ACHN (cell line): ENCODE results near the gene RGS3.
A peak's percentile ranks its signal among the peaks of the same experiment; 100 is the strongest.

Experiments used
- DNase-seq: peaks from one replicate; pipeline ENCODE4 v3.0.0-alpha.2; 2015
- in situ Hi-C: cut with HindIII; loops from 2 replicates; pipeline ENCODE4 v1.10.0; 2017; ENCODE audit warnings: low sequenced_read_pairs, low pct_ligation_motif_present, low pct_unique_long_range_greater_than_20kb

Gene RGS3

DNA sequence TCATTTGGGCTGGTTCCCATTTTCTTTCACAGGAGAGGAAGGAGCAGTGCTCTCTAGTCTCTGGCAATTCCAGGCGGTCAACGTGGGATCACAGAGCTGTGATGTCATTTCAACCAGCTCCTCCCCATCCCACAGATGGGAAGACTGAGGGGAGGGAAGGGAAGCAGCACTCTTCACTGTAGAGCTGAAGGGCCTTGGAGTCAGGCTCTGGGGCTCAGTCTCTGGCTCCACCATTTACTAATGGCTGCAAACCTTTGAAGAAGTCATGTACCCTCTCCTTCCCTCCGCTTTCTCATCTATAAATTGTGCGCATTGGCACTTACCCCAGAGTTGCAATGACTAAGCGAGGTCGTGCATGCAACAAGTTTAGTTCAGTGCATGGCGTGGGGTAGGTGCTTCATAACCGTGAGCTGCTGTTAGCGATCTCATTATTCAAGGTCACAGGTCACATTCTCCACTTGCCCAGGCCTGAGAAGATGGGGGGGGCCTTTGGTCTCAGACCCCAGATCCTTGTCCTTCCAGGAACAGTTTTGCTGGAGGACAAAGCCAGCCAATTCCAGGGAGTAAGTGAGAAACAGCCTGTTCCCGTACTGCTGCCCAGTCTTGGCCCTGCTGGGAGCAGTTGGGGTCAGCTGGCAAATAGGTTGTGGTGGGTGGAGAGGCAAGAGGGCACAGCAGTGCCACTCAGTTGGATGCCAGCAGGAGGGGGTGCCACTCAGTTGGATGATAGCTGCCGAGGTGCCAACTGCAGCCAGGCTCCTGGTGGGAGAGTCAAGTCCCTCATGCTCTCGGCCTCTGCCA lies 136.7 kb downstream of the RGS3 start:
- in situ Hi-C loops, result no loop called here
- DNase-seq, result no peak

DNA sequence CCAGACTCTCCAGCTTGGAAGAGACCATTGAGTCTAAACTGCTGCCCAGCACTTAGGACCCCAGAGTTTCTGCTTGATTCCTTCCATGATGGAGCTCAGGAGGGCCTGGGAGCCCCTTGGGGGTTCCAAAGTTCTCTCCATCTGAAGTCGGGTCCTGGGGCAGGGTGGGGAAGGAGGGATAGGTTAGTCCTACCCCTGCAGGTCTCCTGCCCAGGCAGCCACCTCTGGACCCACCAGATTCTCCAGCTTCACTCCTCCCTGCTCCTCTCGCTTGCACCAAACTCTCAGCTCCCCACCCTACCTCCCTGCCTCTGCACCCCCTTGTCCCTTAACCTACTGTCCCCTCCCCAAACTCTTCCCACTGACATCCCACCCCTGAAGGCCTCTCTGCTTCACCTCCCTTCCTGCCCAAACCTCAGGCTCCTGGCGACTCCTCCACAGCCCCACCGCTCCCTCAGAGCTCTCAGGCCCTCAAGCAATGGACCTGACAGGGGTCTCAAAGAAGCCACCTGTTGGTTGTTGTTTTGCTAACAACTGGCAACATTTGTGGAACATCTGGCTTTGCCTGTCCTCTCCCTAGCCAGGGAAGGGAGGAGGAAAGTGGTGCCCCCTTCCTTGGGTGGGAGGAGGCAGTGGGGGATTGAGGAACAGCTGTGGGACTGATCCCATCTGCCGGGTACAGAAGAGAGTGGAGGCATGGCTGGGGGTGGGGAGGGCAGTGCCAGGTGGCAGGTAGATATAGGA lies 137.5 kb downstream of the RGS3 start:
- no peak for DNase-seq
- in situ Hi-C loops, result no loop called here

DNA sequence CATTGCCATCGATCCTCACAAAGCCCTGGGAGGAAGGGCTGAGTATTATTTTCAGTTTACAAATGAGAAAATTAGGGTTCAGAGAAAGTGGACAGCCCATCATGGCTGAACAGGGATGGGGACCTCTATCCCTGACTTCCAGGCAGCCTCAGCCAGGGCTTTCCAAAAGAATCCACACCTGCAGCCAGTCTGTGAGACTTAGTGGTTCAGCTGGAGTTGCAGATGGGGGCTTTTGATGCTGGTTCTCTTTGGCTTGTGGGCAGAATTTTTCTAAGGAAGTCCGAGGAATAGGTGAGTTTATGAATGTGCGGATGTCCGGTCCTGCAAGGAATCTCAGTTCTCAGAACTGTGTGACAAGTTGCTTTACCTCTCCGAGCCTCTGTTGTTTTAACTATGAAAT lies 138.1 kb downstream of the RGS3 start:
- in situ Hi-C loops, result no loop called here
- no peak for DNase-seq

DNA sequence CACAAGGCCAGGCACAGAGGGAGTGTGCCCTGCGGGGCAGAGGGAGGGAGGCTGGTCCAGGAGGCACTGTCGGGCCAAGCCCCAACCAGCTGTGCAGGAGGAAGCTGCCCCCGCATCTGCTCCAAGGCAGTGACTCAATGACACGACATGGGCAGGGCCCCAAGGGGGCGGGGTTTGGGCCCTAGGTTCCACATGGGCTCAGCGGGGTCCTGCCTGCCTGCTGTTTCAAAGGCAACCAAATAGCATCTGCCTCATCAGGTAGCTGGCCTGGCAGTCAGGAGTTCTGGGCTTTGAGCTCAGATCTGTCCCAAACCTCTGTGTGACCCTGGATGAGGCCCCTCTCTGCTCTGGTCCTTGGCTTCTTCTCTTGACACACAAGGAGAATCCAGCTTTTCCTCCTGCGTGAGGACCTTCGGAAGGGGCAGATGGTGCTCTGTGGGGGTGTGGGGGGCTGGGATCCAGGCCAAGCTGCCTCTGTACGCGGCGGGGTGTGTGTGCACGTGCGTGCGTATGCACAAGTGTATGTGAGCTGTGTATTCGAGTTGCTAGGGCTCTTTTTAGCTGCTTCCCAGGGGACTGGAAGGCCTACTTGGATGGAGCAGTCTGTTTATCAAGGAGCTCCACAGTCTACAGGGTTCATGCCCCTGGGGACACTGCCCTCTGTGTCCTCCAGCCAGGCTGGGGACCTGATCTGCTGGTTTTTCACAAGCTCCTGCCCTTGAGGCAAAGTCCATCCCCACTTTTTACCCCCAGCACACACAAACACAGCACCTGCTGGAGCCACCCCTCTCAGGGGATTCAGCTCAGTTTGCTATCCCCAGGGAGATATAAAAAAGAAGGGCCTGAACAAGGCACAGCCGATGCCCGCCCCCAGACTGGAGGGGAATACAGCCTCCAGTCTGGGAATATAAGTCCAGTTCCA lies 138.9 kb downstream of the RGS3 start:
- in situ Hi-C loops, result no loop called here
- peak; percentile 20 for DNase-seq

DNA sequence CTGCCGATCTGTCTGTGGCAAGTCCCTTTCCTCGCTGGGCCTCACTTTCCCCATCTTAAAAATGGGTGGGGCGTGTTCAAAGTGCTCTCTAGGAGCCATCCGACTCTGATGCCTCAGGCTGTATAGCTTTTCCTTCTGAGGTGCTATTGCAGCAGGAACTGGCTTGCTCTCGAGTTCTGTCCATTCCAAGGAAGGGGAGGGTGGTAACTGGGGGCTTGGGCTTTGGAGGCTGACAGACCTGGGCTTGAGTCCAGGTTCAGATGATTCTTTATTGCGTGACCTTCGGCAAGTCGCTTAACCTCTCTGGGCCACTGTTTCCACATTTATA lies 139.5 kb downstream of the RGS3 start:
- in situ Hi-C loops, result no loop called here
- DNase-seq, result no peak

DNA sequence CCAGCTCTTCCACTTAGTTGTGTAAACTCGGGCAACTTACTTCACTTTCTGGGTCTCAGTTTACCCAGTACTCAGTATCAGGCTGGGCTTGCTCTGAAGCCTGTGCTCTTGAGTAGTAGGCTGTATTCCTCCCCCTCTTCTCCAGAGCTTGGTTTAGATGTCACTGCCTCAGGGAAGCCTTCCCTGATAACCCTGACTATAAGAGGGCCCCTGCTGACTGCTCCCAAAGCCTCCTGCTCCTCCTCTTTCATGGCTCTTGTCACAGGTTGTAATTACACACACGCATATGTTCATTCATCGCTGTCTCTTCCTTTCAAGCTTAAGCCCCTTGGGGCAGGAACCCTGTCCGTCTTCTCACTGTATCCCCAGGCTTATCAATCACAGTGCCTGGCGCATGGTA lies 140.2 kb downstream of the RGS3 start:
- in situ Hi-C loops, result no loop called here
- no peak for DNase-seq

DNA sequence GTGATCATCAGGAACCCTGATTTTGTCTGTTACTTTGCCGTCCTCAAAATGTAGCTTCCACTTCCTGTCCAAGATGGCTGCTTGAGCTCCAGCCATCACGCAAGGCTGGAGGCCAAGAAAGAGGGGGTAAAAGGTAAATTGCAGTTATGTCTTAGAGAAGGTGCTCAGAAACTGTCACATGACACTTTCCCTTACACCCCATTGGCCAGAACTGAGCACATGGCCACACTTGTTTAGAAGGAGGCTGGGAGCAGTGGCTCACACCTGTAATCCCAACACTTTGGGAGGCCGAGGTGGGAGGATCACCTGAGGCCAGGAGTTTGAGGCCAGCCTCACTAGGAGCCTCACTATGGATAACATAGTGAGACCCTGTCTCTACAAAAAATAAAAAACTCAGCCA lies 140.9 kb downstream of the RGS3 start:
- in situ Hi-C loops, result no loop called here
- no peak for DNase-seq

DNA sequence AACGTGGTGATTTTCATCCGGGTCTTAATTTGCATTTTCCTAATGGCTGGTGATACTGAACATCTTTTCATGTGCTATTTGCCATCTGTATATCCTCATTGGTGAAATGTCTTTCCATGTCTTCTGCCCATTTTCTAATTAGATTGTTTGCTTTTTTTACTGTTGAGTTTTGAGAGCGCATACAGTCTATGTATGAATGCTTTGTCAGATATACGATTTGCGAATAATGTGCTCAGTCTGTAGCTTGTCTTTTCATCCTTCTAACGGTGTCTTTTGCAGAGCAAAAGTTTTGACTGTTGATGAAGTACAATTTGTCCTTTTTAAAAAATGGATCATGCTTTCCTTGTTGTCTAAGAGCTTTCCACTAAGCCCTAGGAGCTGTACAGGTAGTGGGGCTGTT lies 143.0 kb downstream of the RGS3 start:
- in situ Hi-C loops, result no loop called here
- no peak for DNase-seq

DNA sequence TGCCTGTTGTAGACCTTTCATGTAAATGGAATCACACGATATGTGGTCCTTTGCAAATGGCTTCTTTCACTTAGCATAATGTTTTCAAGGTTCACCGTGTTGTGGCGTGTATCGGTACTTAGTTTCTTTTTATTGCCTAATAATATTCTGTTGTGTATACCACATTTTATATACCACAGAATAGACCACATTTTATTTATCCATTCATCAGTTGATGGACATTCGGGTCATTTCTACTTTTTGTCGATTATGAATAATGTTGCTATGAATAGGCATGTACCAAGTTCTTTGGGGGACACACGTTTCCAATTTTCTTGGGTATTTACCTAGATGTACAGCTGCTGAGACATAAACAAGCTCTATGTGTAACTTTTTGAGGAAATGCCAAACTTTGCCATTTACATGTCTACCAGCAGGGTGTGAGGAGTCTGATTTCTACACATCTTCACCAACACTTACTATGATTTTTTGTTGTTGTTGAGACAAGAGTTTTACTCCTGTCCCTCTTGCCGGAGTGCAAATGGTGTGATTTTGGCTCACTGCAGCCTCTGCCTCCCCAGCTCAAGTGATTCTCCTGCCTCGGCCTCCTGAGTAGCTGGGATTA lies 144.7 kb downstream of the RGS3 start:
- in situ Hi-C loops, result no loop called here
- DNase-seq, result no peak

DNA sequence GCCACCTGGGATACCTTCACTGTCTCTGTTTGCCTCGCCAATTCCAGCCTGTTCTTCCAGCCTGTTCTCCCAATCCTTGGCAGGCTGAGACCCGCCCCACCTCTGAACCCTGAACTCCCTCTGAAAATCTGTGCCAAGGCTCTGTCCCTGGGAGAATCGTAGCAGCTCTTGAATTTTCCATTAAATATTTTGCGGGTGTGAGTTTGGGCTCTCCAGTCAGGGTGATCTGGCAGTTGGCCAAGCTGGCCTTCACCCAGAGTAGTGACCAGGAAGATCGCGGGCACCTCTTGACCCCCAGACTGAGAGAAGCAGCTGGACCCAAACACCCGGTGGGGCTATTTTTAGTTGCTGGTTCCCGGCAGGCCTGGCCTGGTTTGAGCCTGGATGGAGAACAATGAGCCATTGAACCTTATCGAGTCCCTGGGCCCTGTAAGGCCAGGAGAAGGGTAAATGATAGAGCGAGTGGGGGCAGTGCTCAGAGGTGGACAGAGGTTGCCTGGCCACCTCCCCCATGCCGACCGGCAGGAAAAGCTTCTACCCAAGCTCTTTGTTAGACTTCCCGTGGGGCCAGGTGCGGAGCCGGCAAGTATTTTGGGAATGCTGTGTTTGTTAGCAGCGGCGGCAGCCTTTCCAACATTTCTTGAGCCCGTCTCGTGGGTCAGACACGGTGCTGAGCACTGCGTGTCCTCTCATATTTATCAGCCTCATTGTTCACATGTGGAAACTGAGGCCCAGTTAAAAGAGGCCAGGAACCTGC lies 146.2 kb downstream of the RGS3 start:
- in situ Hi-C loops, result no loop called here
- no peak for DNase-seq

DNA sequence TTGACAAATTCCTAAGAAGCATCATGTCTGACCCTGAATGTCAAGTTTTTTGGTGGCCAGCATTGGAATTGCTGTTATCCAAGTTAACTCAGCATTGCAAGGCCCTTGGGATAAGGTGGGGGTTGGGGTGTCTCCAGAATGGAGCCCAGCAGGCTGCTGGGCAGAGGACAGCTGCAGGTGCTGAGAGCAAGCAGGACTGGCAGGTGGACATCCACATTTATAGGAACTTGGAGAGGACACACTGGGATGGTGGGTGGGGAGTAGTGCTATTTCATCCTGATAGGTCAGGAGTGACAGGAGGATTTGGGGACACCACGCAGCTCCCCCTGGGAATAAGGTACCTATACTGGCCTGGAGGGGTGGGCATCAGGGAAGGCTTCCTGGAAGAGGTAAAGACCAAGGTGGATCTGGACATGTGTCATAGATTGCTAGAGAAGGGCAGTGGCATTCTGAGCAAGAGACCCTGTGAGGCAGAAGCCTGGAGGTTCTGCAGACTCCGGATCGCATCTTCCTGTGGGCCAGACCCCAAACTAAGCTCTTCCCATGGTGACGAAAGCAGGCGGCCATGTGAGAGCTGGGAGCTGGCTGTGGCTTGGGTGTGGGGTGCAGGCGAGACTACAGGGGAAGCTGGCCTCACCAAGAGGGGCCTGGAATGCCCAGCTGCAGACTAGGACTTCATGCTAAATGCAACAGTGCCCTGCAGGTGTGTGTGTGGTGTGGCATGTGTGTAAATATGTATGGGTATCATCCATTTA lies 148.1 kb downstream of the RGS3 start:
- in situ Hi-C loops, result no loop called here
- DNase-seq, result no peak

DNA sequence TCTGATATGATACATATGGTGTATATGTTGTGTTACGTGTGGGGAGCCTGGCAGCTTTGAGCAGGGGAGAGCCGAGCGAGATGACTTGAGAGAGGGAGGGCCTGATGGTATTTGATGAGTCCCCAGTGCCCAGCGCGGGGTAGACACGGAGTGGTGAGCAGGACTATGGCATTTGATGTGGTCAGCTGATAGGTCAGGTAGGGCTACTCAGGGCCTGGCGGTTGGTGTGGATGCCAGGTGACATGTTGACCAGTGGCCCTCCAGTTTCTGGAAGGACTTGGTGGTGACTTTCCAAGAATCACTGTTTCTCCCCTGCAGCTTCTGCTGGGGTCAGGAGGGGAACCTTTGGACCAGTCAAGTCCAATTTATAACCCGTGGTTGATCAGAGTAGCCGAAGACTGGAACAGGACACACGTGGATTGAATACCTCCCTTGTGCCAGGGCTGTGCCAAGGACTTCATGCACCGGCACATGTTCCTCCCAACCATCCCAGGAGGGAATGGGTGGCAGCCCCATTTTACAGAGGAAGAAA lies 148.8 kb downstream of the RGS3 start:
- DNase-seq, result no peak
- in situ Hi-C loops, result no loop called here

DNA sequence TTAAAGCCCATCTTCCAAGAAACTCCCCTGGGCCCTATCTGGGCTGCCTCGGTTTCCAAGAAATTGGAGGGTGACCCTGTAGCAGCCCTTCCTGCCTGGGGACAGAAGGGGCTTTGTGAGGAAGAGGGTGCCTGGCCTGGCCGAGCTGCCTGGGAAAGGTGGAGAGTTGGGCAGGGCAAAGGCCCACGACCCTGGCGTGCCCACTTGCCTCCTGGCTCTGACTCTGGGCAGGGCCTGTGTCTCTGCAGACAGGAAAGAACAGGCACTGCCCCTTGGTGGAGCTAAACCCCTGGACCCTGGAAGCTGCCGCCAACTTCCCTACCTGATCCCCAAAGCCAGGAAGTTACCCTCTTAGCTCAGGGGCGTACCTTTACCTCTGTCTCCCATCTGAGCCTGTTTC lies 149.3 kb downstream of the RGS3 start:
- in situ Hi-C loops, result no loop called here
- no peak for DNase-seq

DNA sequence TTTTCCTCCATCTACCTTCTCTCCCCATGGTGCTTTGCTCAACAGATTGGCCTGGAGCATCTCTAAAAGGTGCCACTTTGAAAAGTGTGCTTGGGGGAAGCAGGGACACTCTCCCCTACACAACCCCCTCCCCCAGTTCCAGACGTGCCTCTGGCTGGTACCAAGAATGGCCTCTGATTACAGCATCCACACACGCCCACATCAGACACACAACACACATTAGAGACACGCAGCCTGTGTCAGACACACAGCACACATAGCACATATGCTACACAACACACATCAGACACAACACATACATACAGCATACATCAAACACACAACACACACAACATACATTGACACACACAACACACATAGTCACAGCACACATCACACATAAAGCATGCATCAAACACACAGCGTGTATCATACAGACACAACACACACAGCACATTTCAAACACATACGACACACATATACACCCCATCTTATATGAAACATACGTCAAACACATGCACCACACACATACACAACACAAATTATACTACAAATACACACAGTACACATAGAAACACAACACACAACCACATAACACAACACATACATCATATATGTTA lies 150.4 kb downstream of the RGS3 start:
- in situ Hi-C loops, result no loop called here
- no peak for DNase-seq

DNA sequence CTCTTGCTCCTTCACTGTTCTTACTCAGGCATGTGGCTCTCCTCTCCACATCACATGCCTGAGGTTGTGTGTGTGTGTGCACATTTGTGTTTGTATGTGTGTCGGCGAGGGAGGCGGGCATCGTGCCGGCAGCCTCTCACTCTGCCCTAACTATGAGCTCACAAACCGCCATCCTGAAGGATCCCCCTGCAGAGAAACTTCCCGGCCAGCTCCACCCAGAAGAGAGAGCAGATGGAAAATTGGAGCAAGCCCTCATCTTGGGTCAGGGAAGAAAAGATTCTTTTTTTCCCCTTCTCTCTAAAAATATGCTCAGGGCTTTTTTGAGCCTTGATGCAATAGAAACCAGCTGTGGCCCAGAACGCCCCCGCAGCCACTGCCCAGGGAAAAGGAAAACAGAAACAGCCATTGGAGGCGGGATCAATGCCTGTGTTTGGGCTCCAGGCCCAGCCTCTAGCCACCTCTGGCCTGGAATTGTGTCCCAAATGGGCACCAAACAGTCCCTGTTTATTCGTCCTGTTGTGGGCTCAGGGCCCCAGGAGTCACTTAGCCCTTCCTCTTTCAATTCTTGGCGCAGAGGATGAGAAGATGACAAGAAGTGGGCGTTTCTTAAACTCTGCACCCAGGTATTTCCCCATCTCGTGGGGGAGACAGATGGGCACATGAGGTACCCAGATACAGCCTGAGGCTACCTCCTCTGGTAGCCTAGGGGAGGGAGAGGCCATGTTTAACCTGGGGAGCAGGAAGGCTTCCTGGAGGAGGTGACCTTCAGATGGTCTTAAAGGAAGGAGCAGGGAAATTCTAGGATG lies 151.5 kb downstream of the RGS3 start:
- in situ Hi-C loops, result no loop called here
- DNase-seq, result no peak

DNA sequence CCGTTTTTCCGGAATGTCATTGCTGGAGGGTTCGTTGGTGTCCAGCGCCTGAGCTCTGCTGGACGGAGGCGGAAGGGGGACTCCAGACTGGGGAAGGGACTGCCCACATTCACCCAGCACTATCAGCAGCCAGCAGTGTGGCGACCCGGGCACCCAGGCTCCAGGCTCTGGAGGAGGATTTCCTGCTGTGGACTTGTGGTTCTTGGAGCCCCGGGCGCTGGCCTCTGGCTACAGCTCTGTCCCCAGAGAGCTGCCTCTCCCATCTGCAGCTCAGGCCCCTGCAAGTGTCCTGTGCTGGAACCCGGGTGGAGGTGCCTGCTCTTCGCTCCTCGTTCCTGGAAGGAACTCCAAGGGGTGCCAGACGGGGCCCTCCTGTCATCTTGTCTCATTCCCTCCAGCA lies 152.6 kb downstream of the RGS3 start:
- no peak for DNase-seq
- in situ Hi-C loops, result no loop called here
